GM21825 (cell line): ENCODE data around the gene SNRNP40.
A peak's percentile ranks its signal among the peaks of the same experiment; 100 is the strongest.

Source experiments
- ATAC-seq: cut with Tn5 transposase; IDR thresholded peaks from one replicate; pipeline ENCODE4 v1.9.1; 2021; ENCODE audit warnings: mild to moderate bottlenecking, moderate library complexity; ENCODE audit not compliant: unreplicated experiment

The SNRNP40 gene

GRCh38 chr1:31296486-31297276 is at the start of gene SNRNP40, which contains the start of gene ZCCHC17:
SNRNP40 (minus strand) TSS chr1:31296788; CDS start chr1:31296751, 37 bp downstream.
ZCCHC17 (plus strand) TSS chr1:31297032; CDS start chr1:31310099, 13,067 bp downstream.
- ATAC-seq = peak; percentile 94

- ATAC-seq = no peak
Observed at GRCh38 chr1:31345635-31346034, 49.0 kb upstream of the SNRNP40 start.

- no peak for ATAC-seq
Observed at GRCh38 chr1:31344503-31344902, 47.9 kb upstream of the SNRNP40 start.

DNA sequence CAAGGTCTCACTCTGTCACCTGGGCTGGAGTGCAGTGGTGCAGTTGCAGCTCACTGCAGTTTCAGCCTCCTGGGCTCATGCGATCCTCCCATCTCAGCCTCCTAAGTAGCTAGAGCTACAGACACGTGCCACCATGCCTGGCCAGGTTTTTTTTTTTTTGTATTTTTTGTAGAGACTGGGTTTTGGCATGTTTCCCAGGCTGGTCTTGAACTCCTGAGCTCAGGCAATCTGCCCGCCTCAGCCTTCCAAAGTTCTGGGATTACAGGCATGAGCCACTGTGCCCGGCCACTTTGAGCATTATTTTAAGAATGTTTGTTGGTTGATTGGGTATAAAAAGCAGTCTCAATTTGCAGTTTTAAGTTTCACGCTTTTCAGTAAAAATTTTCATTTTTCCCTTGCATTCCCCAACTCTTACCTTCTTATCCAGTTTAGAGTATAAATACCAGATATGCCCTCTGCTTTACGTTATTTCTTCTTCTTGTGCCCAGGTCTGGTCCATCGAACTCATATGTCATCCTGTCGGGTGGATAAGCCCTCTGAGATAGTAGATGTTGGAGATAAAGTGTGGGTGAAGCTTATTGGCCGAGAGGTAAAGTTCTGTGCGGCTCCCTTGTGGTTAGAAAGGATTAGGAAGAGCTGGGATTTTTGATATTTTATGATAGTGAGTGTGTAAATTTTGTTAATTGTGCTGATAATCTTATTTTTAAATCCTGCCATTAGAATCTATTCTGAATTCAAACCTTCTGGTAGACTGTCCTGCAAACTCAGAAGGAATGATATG is 40.3 kb upstream of the SNRNP40 start:
- ATAC-seq = no peak

- ATAC-seq = no peak
Observed at GRCh38 chr1:31335007-31335406, 38.4 kb upstream of the SNRNP40 start.

- ATAC-seq = no peak
Observed at GRCh38 chr1:31327381-31327780, 30.8 kb upstream of the SNRNP40 start.

DNA sequence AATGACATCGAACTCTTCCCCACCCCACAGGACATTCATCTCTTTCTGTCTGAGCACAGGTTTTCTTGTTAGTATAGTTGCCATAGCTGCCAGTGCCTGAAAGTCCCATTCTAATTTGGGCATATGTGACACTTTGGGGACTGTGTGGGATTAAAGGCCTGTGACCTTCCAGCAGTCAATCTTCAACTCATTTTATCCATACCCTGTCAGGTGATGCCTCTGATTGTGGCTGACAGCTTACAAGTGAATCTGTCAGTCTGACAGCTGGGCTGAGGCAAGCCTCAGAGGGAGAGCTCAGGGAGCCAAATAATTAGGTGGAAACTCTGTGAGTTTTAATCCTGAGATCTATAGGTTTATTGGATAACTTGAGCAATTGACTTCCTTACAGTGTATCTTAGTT is 29.9 kb upstream of the SNRNP40 start:
- no peak for ATAC-seq

DNA sequence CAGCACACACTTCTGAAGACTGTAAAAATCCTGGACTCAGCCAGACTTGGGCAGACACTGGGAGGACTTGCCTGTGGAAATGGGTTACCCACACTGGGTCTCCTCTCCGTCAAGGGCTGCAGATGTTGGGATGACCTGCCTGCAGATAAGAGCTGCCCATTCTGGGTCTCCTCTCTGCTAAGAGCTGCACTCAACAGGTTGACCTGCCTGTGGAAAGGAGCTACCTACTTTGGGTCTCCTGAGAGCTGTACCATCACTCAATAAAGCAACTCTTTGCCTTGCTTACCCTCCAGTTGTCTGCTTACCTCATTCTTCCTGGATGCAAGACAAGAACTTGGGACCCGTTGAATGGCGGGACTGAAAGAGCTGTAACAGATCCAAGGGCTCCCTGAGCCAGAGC is 28.4 kb upstream of the SNRNP40 start:
- no peak for ATAC-seq

- ATAC-seq = no peak
Observed at GRCh38 chr1:31324093-31324492, 27.5 kb upstream of the SNRNP40 start.

DNA sequence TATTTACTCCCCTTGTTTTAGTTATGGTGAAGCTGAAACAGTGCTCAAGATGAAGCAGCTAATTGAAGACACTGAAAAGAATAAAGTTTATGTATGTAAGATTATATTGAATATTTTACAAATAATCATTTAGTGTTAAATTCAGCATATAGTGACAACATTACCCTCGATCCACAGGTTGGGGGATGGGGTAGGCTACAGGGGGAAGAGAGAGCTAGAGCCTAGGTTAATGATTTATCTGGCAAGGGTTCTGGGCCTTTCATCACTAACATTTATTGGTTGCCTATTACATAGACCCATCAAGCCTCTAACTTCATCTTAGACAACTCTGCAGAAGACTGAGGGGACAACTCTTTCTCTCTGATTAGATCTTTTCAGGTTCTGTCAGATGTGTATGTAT is 21.6 kb upstream of the SNRNP40 start:
- no peak for ATAC-seq

GRCh38 chr1:31315902-31316301 is 19.3 kb upstream of the SNRNP40 start:
- ATAC-seq = no peak

GRCh38 chr1:31310198-31310597 is 13.6 kb upstream of the SNRNP40 start:
- ATAC-seq = no peak

- ATAC-seq = no peak
Observed at GRCh38 chr1:31308036-31308435, 11.4 kb upstream of the SNRNP40 start.

DNA sequence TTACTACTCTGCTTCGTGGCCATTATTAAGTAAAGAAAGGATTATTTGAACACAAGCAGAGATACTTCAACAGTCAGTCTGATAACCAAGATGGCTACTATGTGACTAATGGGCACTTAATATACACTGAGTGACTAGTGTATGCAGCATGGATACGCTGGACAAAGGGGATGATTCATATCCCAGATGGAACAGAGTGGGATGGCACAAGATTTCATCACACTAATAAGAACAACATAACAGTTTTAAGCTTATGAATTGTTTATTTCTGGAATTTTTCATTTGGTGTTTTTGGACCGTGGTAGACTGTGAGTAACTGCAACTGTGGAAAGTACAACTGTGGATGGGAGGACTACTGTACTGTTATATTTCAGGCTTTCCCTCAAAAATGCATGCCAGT is 9.7 kb upstream of the SNRNP40 start:
- no peak for ATAC-seq

- no peak for ATAC-seq
Observed at GRCh38 chr1:31302709-31303441, 6.3 kb upstream of the SNRNP40 start.

DNA sequence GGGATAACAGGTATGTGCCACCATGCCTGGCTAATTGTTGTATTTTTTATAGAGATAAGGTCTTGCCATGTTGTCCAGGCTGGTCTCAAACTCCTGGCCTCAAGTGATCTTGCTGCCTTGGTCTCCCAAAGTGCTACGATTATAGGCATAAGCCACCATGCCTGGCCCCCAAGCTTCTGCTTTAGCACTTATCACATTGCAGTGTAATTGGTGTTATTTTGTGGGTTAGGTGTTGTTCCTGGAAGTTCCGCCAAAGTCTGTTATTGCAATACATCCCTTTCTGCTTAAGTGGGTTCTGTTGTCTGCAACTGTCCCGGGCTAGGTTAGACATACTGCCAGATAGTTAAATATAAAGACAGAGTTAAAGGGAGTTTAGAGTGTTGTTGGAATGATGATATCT is 3.6 kb upstream of the SNRNP40 start:
- no peak for ATAC-seq

GRCh38 chr1:31299365-31299764 is 2.8 kb upstream of the SNRNP40 start:
- no peak for ATAC-seq

DNA sequence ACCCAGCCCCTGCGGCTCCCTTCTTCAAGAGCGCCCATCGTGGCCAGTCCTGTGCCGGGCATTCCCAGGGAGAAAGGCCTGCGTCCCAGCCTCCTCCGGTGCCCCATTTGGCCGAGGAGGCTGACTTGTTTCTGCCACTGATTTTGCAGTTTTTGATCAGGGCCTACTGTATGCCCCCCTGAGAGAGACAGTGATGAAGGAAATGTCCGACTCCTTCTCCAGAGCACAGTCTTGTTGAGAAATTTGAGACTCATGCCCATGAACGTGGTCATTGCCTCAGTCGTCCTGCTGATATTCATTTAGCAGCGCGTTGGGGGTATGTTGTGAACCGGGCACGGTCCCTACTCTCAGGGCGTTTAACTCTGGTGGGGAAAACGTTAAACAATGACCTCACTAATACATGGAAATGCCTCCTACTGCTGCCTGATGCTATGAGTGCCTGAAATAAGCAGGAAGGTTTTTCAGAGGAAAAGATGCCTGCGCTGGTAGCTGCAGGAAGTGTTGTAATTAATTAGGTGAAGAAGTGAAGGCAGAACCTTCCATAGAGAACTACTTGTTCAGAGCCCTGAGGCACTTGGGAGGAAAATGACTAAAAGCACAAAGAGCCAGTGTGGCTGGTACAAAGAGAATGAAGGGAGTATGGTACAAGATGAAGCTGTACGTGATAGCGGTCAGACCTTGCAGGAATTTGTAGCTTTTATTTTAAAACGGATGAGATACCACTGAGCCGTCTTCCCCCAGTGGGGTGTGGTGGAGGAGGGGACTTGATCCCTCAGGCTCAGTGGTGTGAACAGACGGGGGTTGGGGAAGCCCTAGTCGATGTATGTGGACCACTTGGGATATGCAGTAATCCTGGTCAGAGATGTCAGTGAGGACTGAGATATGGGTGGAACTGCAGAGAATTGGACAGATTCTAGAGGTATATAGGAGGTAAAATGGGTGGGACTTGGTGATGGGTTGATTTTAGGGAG is 974 bp upstream of the SNRNP40 start:
- no peak for ATAC-seq

GRCh38 chr1:31295874-31296485 is 608 bp downstream of the SNRNP40 start:
- no peak for ATAC-seq

- no peak for ATAC-seq
Observed at GRCh38 chr1:31289021-31289420, 7.6 kb downstream of the SNRNP40 start.
